ENCODE measurements around the gene JAZF1. TPM values are rescaled to one million over a fixed set of nuclear protein-coding genes. Genes with fewer than 3 reads are reported as not detected.

The JAZF1 gene
- total RNA-seq, 2 donors from 2014 or later = 4.0 to 4.9 TPM

GRCh38 chr7:28038175-28038797 is 142.3 kb downstream of the JAZF1 start:
- WGBS, 2 donors = 44 to 47% methylated on average over 1 of the region's 1 CpG
- Histone ChIP-seq H3K27ac (no peak overlapping the region), H3K4me1 (peaks cover 18% of the 10 kb centered on the region), H3K9me3 (no peaks in the 10 kb centered on the region), H3K36me3 (replicated peaks in 1 of 2; ENCODE audit: insufficient read depth in 1 of 2, low read depth in 2 of 2) (no peaks in the 10 kb centered on the region), H3K4me3 (no peak overlapping the region), H3K27me3 (peaks cover 0 to 3% of the 10 kb centered on the region in 2 donors)
- no peak for TF ChIP-seq POLR2A (IDR thresholded peaks at IDR 0.05)
- no peak for ATAC-seq
- DNase-seq = no peak
- intact Hi-C loops (cut with DNase I) = no loop called here

- TF ChIP-seq POLR2A (IDR thresholded peaks at IDR 0.05) (no peak), CTCF (IDR thresholded peaks at IDR 0.05) (no peak)
- peak in 1 of 4 donors; percentile 13 for DNase-seq
- Histone ChIP-seq H3K27ac (peak overlapping the region in 1 of 4 donors; percentile 27), H3K4me3 (no peak overlapping the region), H3K4me1 (peaks cover 18% of the 10 kb centered on the region), H3K9me3 (no peaks in the 10 kb centered on the region), H3K36me3 (replicated peaks in 1 of 2; ENCODE audit: insufficient read depth in 1 of 2, low read depth in 2 of 2) (no peaks in the 10 kb centered on the region), H3K27me3 (peaks cover 0 to 3% of the 10 kb centered on the region in 2 donors)
- 58 to 62% methylated on average over 6 of the region's 6 CpGs for WGBS, 2 donors
- ATAC-seq = peak; percentile 74
- intact Hi-C loops (cut with DNase I) = no loop called here
Measured at GRCh38 chr7:28037220-28038010, 143.2 kb downstream of the JAZF1 start.

- intact Hi-C loops (cut with DNase I) = no loop called here
- TF ChIP-seq CTCF (IDR thresholded peaks at IDR 0.05) (no peak), POLR2A (IDR thresholded peaks at IDR 0.05) (no peak)
- H3K27me3 ChIP-seq = peaks cover 0 to 3% of the 10 kb centered on the region in 2 donors
- peak overlapping the region in 2 of 4 donors; percentile 16 to 27 for H3K27ac ChIP-seq
- no peaks in the 10 kb centered on the region for H3K36me3 ChIP-seq (replicated peaks in 1 of 2; ENCODE audit: insufficient read depth in 1 of 2, low read depth in 2 of 2)
- ATAC-seq (no peak), DNase-seq (no peak)
- H3K4me3 ChIP-seq = no peak overlapping the region
- H3K9me3 ChIP-seq = no peaks in the 10 kb centered on the region
- 58 to 88% methylated on average over 3 of the region's 3 CpGs for WGBS, 2 donors
- H3K4me1 ChIP-seq = peaks cover 18% of the 10 kb centered on the region
Measured at GRCh38 chr7:28036696-28037095, 143.9 kb downstream of the JAZF1 start.

- no peak for ATAC-seq
- no peak for DNase-seq
Measured at GRCh38 chr7:28033386-28033785, 147.2 kb downstream of the JAZF1 start.

More at GRCh38 chr7:28033386-28033785, 147.2 kb downstream of the JAZF1 start:
- Histone ChIP-seq H3K27me3 (peaks cover 0 to 3% of the 10 kb centered on the region in 2 donors), H3K27ac (no peak overlapping the region), H3K36me3 (replicated peaks in 1 of 2; ENCODE audit: insufficient read depth in 1 of 2, low read depth in 2 of 2) (no peaks in the 10 kb centered on the region), H3K4me3 (no peak overlapping the region), H3K9me3 (no peaks in the 10 kb centered on the region), H3K4me1 (peaks cover 18% of the 10 kb centered on the region)
- TF ChIP-seq POLR2A (IDR thresholded peaks at IDR 0.05) = no peak
- TF ChIP-seq CTCF (IDR thresholded peaks at IDR 0.05) = no peak
- intact Hi-C loops (cut with DNase I) = no loop called here
- 89% methylated on average over 4 of the region's 4 CpGs for WGBS, 2 donors
